K562 (cell line): ENCODE measurements around the gene CYP11A1. TPM values are rescaled to one million over a fixed set of nuclear protein-coding genes. Genes with fewer than 3 reads are reported as not detected.

Experiments used
- CHD4 ChIP-seq: fragments of 200-600 bp; sonication (generic); IDR thresholded peaks from 3 replicates; pipeline ENCODE4 v1.6.1; 2012; ENCODE audit warnings: low read depth, mild to moderate bottlenecking, mixed read lengths, low read length, inconsistent platforms; ENCODE audit not compliant: insufficient read depth, insufficient replicate concordance, poor library complexity, severe bottlenecking
- FOXJ2 ChIP-seq: fragments of 200-800 bp; sonication (Bioruptor generic); IDR thresholded peaks from 2 replicates; pipeline ENCODE4 v1.6.1; 2016; ENCODE audit warnings: missing genetic modification characterization, missing compliant biosample characterization
- HNRNPLL ChIP-seq: fragments of 200-400 bp; formaldehyde crosslinking; IDR thresholded peaks from 2 replicates; pipeline ENCODE4 v1.6.1; 2017; ENCODE audit warnings: low read length, low read depth, mild to moderate bottlenecking; ENCODE audit not compliant: poor library complexity, severe bottlenecking
- ILK ChIP-seq: fragments of 450-650 bp; IDR thresholded peaks from 2 replicates; pipeline ENCODE4 v1.6.1; 2016; ENCODE audit warnings: missing genetic modification characterization, low read depth, mild to moderate bottlenecking, missing compliant biosample characterization, moderate library complexity, borderline replicate concordance
- JUN ChIP-seq, 2 experiments: sonication (generic) in 1 of 2; formaldehyde crosslinking in 1 of 2; IDR thresholded peaks; 2 replicates each; pipeline versions ENCODE4 v1.6.1 to v1.8.0; 2012 to 2022; ENCODE audit warnings: borderline replicate concordance in 2 of 2, mild to moderate bottlenecking in 2 of 2, improper control_type of control experiment in 1 of 2, low read depth in 1 of 2, low read length in 1 of 2, missing genetic modification reagents in 1 of 2
- MIER1 ChIP-seq: fragments of 450-650 bp; IDR thresholded peaks from 2 replicates; pipeline ENCODE4 v1.6.1; 2016; ENCODE audit warnings: antibody characterized with exemption, mild to moderate bottlenecking, low read depth
- RBM39 ChIP-seq: fragments of 200-400 bp; formaldehyde crosslinking; optimal IDR thresholded peaks from 2 replicates; pipeline ENCODE3; 2018; ENCODE audit warnings: low read depth, low read length
- SIX5 ChIP-seq, 2 experiments: IDR thresholded peaks; 2 replicates each; pipeline ENCODE4 v1.6.1; 2011; ENCODE audit warnings: low read length in 2 of 2, borderline replicate concordance in 1 of 2, low read depth in 1 of 2, mild to moderate bottlenecking in 1 of 2, moderate library complexity in 1 of 2; ENCODE audit not compliant: insufficient read depth in 1 of 2
- YBX1 ChIP-seq: fragments of 450-650 bp; IDR thresholded peaks from 2 replicates; pipeline ENCODE4 v1.7.1; 2016; ENCODE audit warnings: mild to moderate bottlenecking
- ZNF830 ChIP-seq: fragments of 250-450 bp; sonication (Bioruptor Pico); IDR thresholded peaks from 2 replicates; pipeline ENCODE4 v1.5.0; 2021; ENCODE audit warnings: mild to moderate bottlenecking
- polyA plus RNA-seq, 8 experiments: library from polyadenylated mRNA; depleted of rRNA in 4 of 8; stranded (reverse) in 5 of 8; unstranded in 3 of 8; fragments of >200 nt; fragmentation: Nextera tagmentation in 2 of 8; fragmentation: Illumina TruSeq in 1 of 8; extraction: Ambion mirVana in 2 of 8; extraction: Trizol in 1 of 8; gene quantifications; 2 replicates each; pipeline versions ENCODE4 v1.2.1 to v1.2.3, GENCODE V29; 2011 to 2014; ENCODE audit warnings: inconsistent platforms in 1 of 8, missing spikeins in 1 of 8
- total RNA-seq, 7 experiments: library from RNA; depleted of rRNA in 6 of 7; stranded (reverse); fragments of >200 nt in 6 of 7; fragmentation: Illumina TruSeq in 2 of 7; extraction: Trizol in 2 of 7; gene quantifications; 2 replicates each; pipeline versions ENCODE4 v1.2.1 to v1.2.3, GENCODE V29; 2011 to 2021; ENCODE audit warnings: low replicate concordance in 1 of 7
- TF ChIP-seq, protein P1 (sequence below): fragments of 450-650 bp; formaldehyde crosslinking; IDR thresholded peaks from 2 replicates; pipeline ENCODE4 v1.4.0; 2020; ENCODE audit warnings: mild to moderate bottlenecking
- TF ChIP-seq, protein P2 (sequence below), 2 experiments: IDR thresholded peaks in 1 of 2; conservative IDR thresholded peaks in 1 of 2; 2 replicates each; pipeline ENCODE4 v1.6.1; 2016; ENCODE audit warnings: low read depth in 2 of 2, mild to moderate bottlenecking in 1 of 2, missing compliant biosample characterization in 1 of 2, missing genetic modification characterization in 1 of 2, moderate library complexity in 1 of 2
- TF ChIP-seq, protein P3 (sequence below): fragments of 450-650 bp; conservative IDR thresholded peaks from 2 replicates; pipeline ENCODE4 v1.6.1; 2016; ENCODE audit warnings: missing genetic modification characterization, low read depth, mild to moderate bottlenecking, control low read depth, missing compliant biosample characterization
- TF ChIP-seq, protein P4 (sequence below): fragments of 450-650 bp; IDR thresholded peaks from 2 replicates; pipeline ENCODE4 v1.7.1; 2018; ENCODE audit warnings: mild to moderate bottlenecking, low read depth; ENCODE audit not compliant: partially characterized antibody
- TF ChIP-seq, protein P5 (sequence below): sonication (generic); formaldehyde crosslinking; IDR thresholded peaks from 2 replicates; pipeline ENCODE4 v1.8.1; 2022; ENCODE audit warnings: missing genetic modification reagents

The CYP11A1 gene
- total and polyA plus RNA-seq, 9 of the 15 experiments (the other 6 are each of a cell fraction or from before 2014, with no cell fraction given) = 0.06 to 0.24 (median 0.10) TPM; not detected in 4

DNA sequence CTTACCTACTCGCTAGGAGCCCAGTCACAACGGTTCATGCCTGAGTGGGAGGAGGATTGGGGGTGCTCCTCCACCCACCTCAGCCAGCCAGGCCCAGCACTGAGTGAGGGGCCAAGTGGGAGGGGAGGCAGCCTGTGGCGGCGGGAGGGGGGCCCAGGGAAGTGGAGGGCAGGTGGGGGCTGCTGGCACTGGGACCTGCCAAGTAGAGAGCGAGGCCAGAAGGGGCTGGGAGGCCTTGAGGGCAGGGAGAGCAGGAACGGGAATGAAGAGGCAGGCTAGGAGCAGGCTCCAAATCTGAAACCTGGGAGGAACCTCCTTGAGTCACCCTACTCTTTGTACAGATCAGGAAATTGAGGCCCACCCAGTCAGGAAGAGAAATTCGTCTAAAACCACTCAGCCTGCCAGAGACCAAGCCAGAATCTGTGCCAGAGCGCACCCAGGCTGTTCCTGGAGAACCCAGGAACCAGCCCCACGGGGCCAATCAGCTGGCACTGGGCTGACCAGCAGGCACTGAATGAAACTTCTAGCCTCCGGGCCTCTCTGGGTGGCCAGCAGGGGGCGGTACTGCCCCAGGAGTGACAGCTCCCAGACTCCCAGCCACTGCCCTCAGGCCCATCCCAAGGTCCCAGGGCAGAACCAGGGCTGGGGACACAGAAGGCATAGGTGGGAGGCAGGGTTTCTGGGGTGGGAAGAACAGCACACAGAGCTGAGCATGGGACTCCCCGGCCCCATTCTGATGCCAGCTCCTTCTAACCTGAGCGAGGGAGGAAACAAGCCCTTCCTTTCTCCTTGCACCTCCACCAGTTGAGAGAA, 14.8 kb upstream of the CYP11A1 start (continued):
- TF ChIP-seq, protein P1, sequence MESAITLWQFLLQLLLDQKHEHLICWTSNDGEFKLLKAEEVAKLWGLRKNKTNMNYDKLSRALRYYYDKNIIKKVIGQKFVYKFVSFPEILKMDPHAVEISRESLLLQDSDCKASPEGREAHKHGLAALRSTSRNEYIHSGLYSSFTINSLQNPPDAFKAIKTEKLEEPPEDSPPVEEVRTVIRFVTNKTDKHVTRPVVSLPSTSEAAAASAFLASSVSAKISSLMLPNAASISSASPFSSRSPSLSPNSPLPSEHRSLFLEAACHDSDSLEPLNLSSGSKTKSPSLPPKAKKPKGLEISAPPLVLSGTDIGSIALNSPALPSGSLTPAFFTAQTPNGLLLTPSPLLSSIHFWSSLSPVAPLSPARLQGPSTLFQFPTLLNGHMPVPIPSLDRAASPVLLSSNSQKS (CRISPR knock-in tag) = no peak
- TF ChIP-seq ILK = no peak
- TF ChIP-seq RBM39 = no peak
- TF ChIP-seq, protein P2, sequence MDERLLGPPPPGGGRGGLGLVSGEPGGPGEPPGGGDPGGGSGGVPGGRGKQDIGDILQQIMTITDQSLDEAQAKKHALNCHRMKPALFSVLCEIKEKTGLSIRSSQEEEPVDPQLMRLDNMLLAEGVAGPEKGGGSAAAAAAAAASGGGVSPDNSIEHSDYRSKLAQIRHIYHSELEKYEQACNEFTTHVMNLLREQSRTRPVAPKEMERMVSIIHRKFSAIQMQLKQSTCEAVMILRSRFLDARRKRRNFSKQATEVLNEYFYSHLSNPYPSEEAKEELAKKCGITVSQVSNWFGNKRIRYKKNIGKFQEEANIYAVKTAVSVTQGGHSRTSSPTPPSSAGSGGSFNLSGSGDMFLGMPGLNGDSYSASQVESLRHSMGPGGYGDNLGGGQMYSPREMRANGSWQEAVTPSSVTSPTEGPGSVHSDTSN (CRISPR knock-in tag; IDR thresholded peaks at IDR 0.05; ENCODE audit: low read depth) = no peak
- TF ChIP-seq, protein P2 (tag; conservative IDR thresholded peaks at IDR 0.05; ENCODE audit: low read depth) = no peak
- no peak for TF ChIP-seq JUN (IDR thresholded peaks at IDR 0.05; ENCODE audit: borderline replicate concordance, low read depth, low read length)
- no peak for TF ChIP-seq JUN (CRISPR knock-in tag; IDR thresholded peaks at IDR 0.05; ENCODE audit: borderline replicate concordance)
- TF ChIP-seq, protein P3, sequence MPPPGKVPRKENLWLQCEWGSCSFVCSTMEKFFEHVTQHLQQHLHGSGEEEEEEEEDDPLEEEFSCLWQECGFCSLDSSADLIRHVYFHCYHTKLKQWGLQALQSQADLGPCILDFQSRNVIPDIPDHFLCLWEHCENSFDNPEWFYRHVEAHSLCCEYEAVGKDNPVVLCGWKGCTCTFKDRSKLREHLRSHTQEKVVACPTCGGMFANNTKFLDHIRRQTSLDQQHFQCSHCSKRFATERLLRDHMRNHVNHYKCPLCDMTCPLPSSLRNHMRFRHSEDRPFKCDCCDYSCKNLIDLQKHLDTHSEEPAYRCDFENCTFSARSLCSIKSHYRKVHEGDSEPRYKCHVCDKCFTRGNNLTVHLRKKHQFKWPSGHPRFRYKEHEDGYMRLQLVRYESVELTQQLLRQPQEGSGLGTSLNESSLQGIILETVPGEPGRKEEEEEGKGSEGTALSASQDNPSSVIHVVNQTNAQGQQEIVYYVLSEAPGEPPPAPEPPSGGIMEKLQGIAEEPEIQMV (tag) = no peak
- no peak for TF ChIP-seq SIX5 (IDR thresholded peaks at IDR 0.05; ENCODE audit: borderline replicate concordance in 1 of 2, insufficient read depth in 1 of 2, low read depth in 1 of 2, low read length in 2 of 2)
- TF ChIP-seq CHD4 = no peak
- no peak for TF ChIP-seq YBX1
- TF ChIP-seq, protein P4, sequence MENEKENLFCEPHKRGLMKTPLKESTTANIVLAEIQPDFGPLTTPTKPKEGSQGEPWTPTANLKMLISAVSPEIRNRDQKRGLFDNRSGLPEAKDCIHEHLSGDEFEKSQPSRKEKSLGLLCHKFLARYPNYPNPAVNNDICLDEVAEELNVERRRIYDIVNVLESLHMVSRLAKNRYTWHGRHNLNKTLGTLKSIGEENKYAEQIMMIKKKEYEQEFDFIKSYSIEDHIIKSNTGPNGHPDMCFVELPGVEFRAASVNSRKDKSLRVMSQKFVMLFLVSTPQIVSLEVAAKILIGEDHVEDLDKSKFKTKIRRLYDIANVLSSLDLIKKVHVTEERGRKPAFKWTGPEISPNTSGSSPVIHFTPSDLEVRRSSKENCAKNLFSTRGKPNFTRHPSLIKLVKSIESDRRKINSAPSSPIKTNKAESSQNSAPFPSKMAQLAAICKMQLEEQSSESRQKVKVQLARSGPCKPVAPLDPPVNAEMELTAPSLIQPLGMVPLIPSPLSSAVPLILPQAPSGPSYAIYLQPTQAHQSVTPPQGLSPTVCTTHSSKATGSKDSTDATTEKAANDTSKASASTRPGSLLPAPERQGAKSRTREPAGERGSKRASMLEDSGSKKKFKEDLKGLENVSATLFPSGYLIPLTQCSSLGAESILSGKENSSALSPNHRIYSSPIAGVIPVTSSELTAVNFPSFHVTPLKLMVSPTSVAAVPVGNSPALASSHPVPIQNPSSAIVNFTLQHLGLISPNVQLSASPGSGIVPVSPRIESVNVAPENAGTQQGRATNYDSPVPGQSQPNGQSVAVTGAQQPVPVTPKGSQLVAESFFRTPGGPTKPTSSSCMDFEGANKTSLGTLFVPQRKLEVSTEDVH = no peak
- TF ChIP-seq, protein P5, sequence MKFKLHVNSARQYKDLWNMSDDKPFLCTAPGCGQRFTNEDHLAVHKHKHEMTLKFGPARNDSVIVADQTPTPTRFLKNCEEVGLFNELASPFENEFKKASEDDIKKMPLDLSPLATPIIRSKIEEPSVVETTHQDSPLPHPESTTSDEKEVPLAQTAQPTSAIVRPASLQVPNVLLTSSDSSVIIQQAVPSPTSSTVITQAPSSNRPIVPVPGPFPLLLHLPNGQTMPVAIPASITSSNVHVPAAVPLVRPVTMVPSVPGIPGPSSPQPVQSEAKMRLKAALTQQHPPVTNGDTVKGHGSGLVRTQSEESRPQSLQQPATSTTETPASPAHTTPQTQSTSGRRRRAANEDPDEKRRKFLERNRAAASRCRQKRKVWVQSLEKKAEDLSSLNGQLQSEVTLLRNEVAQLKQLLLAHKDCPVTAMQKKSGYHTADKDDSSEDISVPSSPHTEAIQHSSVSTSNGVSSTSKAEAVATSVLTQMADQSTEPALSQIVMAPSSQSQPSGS (CRISPR knock-in tag) = no peak
- no peak for TF ChIP-seq FOXJ2 (tag)
- TF ChIP-seq HNRNPLL = no peak
- no peak for TF ChIP-seq ZNF830
- no peak for TF ChIP-seq MIER1
